Heart right ventricle (tissue), 16 donors: ENCODE measurements around the gene ZNF511. TPM values are rescaled to one million over a fixed set of nuclear protein-coding genes. Genes with fewer than 3 reads are reported as not detected.

Source experiments
- ATAC-seq, 8 donors: fragments of 200-7000 bp; cut with Tn5 transposase; one replicate each; pipeline ENCODE4 v1.9.1; 2020; ENCODE audit warnings: mild to moderate bottlenecking in 8 of 8, moderate library complexity in 8 of 8, moderate number of reproducible peaks in 1 of 8
- DNase-seq, 2 donors: peaks; one replicate each; pipeline ENCODE4 v3.0.0-alpha.2; 2020
- H3K27ac ChIP-seq, 10 donors: fragments of 200-600 bp; sonication (generic) in 2 of 10; one replicate each; pipeline versions ENCODE4 v1.5.0 to v1.8.0; 2020 to 2022; ENCODE audit warnings: mild to moderate bottlenecking in 3 of 10
- H3K27me3 ChIP-seq, 7 donors: fragments of 200-600 bp; one replicate each; pipeline ENCODE4 v1.8.0; 2021 to 2022; ENCODE audit warnings: mild to moderate bottlenecking in 2 of 7
- H3K36me3 ChIP-seq, 9 donors: fragments of 200-600 bp; sonication (generic) in 1 of 9; one replicate each; pipeline versions ENCODE4 v1.5.0 to v1.8.0; 2020 to 2022; ENCODE audit warnings: mild to moderate bottlenecking in 2 of 9
- H3K4me1 ChIP-seq, 9 donors: fragments of 200-600 bp; sonication (generic) in 1 of 9; one replicate each; pipeline versions ENCODE4 v1.5.0 to v1.8.0; 2020 to 2022; ENCODE audit warnings: mild to moderate bottlenecking in 4 of 9
- H3K4me3 ChIP-seq, 10 donors: fragments of 200-600 bp; sonication (generic) in 2 of 10; one replicate each; pipeline versions ENCODE4 v1.5.0 to v1.8.0; 2020 to 2022; ENCODE audit warnings: mild to moderate bottlenecking in 7 of 10, moderate library complexity in 2 of 10
- H3K9me3 ChIP-seq, 11 donors: fragments of 200-600 bp in 10 of 11; sonication (generic) in 2 of 11; one replicate each; pipeline versions ENCODE4 v1.5.0 to v1.8.0; 2013 to 2022; ENCODE audit warnings: mild to moderate bottlenecking in 2 of 11, control low read depth in 1 of 11, moderate library complexity in 1 of 11
- CTCF ChIP-seq, 9 donors: fragments of 200-600 bp; sonication (generic) in 2 of 9; IDR thresholded peaks; one replicate each; pipeline versions ENCODE4 v1.5.0 to v1.8.0; 2021 to 2022; ENCODE audit warnings: antibody characterized with exemption in 9 of 9, mild to moderate bottlenecking in 5 of 9, moderate library complexity in 1 of 9
- WGBS, 2 donors: extraction: QIAGEN DNeasy Blood & Tissue Kit; methylation state at CpG; one replicate each; pipeline ENCODE4 v1.1.7; 2013; ENCODE audit warnings: inconsistent platforms in 1 of 2; 5-methylcytosine and 5-hydroxymethylcytosine counted together
- intact Hi-C, 10 donors: fragments of 100-400 bp; cut with DNase I; formaldehyde crosslinking; loops; one replicate each; pipeline versions ENCODE4 v1.11.1 to v1.14.2; 2022
- polyA plus RNA-seq, 2 donors: library from polyadenylated mRNA; stranded (reverse); fragments of 200-250 nt; gene quantifications; one replicate each; pipeline ENCODE4 v1.2.3, GENCODE V29; 2013
- total RNA-seq, 10 donors: library from RNA; stranded (reverse); fragmentation: NEBNext Ultra II Directional in 3 of 10; extraction: Animal tissue kit (Norgen Biotek cat#: 25700) in 3 of 10; gene quantifications; one replicate each; pipeline versions ENCODE4 v1.2.1 to v1.2.4, GENCODE V29; 2021 to 2023
- donor health status: Arrhythmogenic right ventricular cardiomyopathy.
- donor health status: ischemic (EF 13 %, LVEDD 7.1; RV severe dilation, severe dysfunction).
- donor health status: healthy with polysubstance abuse.
- donor health status: DM: no; HTN: yes; CAD: no.
- donor health status: DM: no; HTN: no; CAD: no.
- donor health status: ischemic (EF 25% LVEDD 6.9; RV normal size, moderate dysfunction).
- donor health status: ischemic (EF 25% LVEDD 5.7; RV mildly dilated, moderate dysfunction).
- donor health status: healthy.
- donor health status: DM: yes; HTN: yes; CAD: no.
- donor health status: Ischemic cardiomyopathy.
- donor health status: ischemic (EF 35%, LVEDD 5.7; RV mildly dilated, moderate dysfunction).
- donor health status: nonischemic (EF 11% LVEDD 7.7; RV severe dilation, severe dysfunction).
- donor health status: DM: yes; HTN: yes; CAD: no.
- donor health status: PGD.
- donor health status: ischemic (EF 29% LVEDD 5.4; RV normal size, mild dysfunction).
- donor health status: nonischemic (EF 23%, LVEDD 6.1; RV moderate dilation, normal function).

ZNF511 gene
- total and polyA plus RNA-seq, 12 donors = 30.6 to 129 (median 43.5) TPM

- no peak for ATAC-seq
- Histone ChIP-seq H3K9me3 (no peaks in the 10 kb centered on the region), H3K27ac (peak overlapping the region in 1 of 10 donors; percentile 94), H3K4me3 (no peak overlapping the region), H3K4me1 (peaks cover 0 to 51% (median 13%) of the 10 kb centered on the region in 9 donors), H3K36me3 (peaks cover 0 to 73% (median 49%) of the 10 kb centered on the region in 9 donors), H3K27me3 (peaks cover 0 to 19% (median 18%) of the 10 kb centered on the region in 7 donors)
- no peak for TF ChIP-seq CTCF (IDR thresholded peaks at IDR 0.05)
- DNase-seq = no peak
- intact Hi-C loops = no loop called here
- 94% methylated on average over 10 of the region's 10 CpGs for WGBS, 2 donors
These were observed 28.2 kb upstream of the ZNF511 start for GRCh38 chr10:133280391-133281059.

- ATAC-seq = no peak
- no peak for DNase-seq
- WGBS, 2 donors = 91 to 94% methylated on average over 11 to 15 of the region's 15 CpGs
- Histone ChIP-seq H3K27ac (no peak overlapping the region), H3K9me3 (no peaks in the 10 kb centered on the region), H3K4me3 (no peak overlapping the region), H3K36me3 (peaks cover 0 to 79% (median 55%) of the 10 kb centered on the region in 9 donors), H3K27me3 (peaks cover 0 to 15% (median 13%) of the 10 kb centered on the region in 7 donors), H3K4me1 (peaks cover 0 to 46% (median 11%) of the 10 kb centered on the region in 9 donors)
- intact Hi-C loops = no loop called here
- TF ChIP-seq CTCF (IDR thresholded peaks at IDR 0.05) = no peak
These were observed 27.6 kb upstream of the ZNF511 start for GRCh38 chr10:133281084-133281483.

- H3K27me3 ChIP-seq = peaks cover 0 to 8% (median 6%) of the 10 kb centered on the region in 7 donors
- H3K36me3 ChIP-seq = peaks cover 0 to 86% (median 62%) of the 10 kb centered on the region in 9 donors
- 94% methylated on average over 38 of the region's 38 CpGs for WGBS, 2 donors
- no peak for DNase-seq
- no peaks in the 10 kb centered on the region for H3K9me3 ChIP-seq
- no peak for ATAC-seq
- peaks cover 0 to 38% (median 3%) of the 10 kb centered on the region in 9 donors for H3K4me1 ChIP-seq
- intact Hi-C loops = no loop called here
- H3K4me3 ChIP-seq = no peak overlapping the region
- TF ChIP-seq CTCF (IDR thresholded peaks at IDR 0.05) = no peak
- no peak overlapping the region for H3K27ac ChIP-seq
These were observed 26.9 kb upstream of the ZNF511 start for GRCh38 chr10:133281628-133282372.

GRCh38 chr10:133282846-133283390 is 25.8 kb upstream of the ZNF511 start:
- no peak for ATAC-seq
- no peak for TF ChIP-seq CTCF (IDR thresholded peaks at IDR 0.05)
- no peak for DNase-seq
- H3K36me3 ChIP-seq = peaks cover 1 to 95% (median 72%) of the 10 kb centered on the region in 9 donors
- no peak overlapping the region for H3K4me3 ChIP-seq
- H3K4me1 ChIP-seq = peaks cover 0 to 27% (median 0%) of the 10 kb centered on the region in 9 donors
- H3K9me3 ChIP-seq = no peaks in the 10 kb centered on the region
- intact Hi-C loops = no loop called here
- H3K27me3 ChIP-seq = no peaks in the 10 kb centered on the region
- H3K27ac ChIP-seq = no peak overlapping the region
- 94 to 95% methylated on average over 24 of the region's 24 CpGs for WGBS, 2 donors
